Measurements from ENCODE around the gene MAGI1.

Gene MAGI1

GRCh38 chr3:65888980-65889706 is 149.6 kb downstream of the MAGI1 start:
- no peak overlapping the region for H3K27ac ChIP-seq
- no peak for TF ChIP-seq ZFX (IDR thresholded peaks at IDR 0.05)
- TF ChIP-seq CTCF (conservative IDR thresholded peaks at IDR 0.05): no peak

GRCh38 chr3:65888196-65888595 is 150.5 kb downstream of the MAGI1 start:
- TF ChIP-seq ZFX (IDR thresholded peaks at IDR 0.05) (no peak), CTCF (conservative IDR thresholded peaks at IDR 0.05) (no peak)
- no peak overlapping the region for H3K27ac ChIP-seq

- H3K27ac ChIP-seq: no peak overlapping the region
- TF ChIP-seq CTCF (conservative IDR thresholded peaks at IDR 0.05): no peak
- no peak for TF ChIP-seq ZFX (IDR thresholded peaks at IDR 0.05)
These were observed 152.3 kb downstream of the MAGI1 start for GRCh38 chr3:65886391-65886790.

- TF ChIP-seq CTCF (conservative IDR thresholded peaks at IDR 0.05) (no peak), ZFX (IDR thresholded peaks at IDR 0.05) (no peak)
- H3K27ac ChIP-seq: no peak overlapping the region
These were observed 154.6 kb downstream of the MAGI1 start for GRCh38 chr3:65884071-65884470.

GRCh38 chr3:65883613-65884012 is 155.1 kb downstream of the MAGI1 start:
- H3K27ac ChIP-seq: no peak overlapping the region; the same call in 1 of the 2 replicates
- TF ChIP-seq CTCF (conservative IDR thresholded peaks at IDR 0.05) (no peak), ZFX (IDR thresholded peaks at IDR 0.05) (no peak)

GRCh38 chr3:65880350-65880749 is 158.4 kb downstream of the MAGI1 start:
- TF ChIP-seq CTCF (conservative IDR thresholded peaks at IDR 0.05) (no peak), ZFX (IDR thresholded peaks at IDR 0.05) (no peak)

GRCh38 chr3:65879372-65879771 is 159.3 kb downstream of the MAGI1 start:
- no peak overlapping the region for H3K27ac ChIP-seq
- no peak for TF ChIP-seq CTCF (conservative IDR thresholded peaks at IDR 0.05)
- no peak for TF ChIP-seq ZFX (IDR thresholded peaks at IDR 0.05)

More at GRCh38 chr3:65880350-65880749, 158.4 kb downstream of the MAGI1 start:
- no peak overlapping the region for H3K27ac ChIP-seq

Measured in C4-2B (cell line).